TTC549 (cell line): ENCODE measurements around the gene MFNG.

Source experiments
- FAIRE-seq: peaks from 2 replicates; lab custom pipeline; 2012; peaks lifted over from hg19 to GRCh38; lab: Jason Lieb, UNC

Gene MFNG

DNA sequence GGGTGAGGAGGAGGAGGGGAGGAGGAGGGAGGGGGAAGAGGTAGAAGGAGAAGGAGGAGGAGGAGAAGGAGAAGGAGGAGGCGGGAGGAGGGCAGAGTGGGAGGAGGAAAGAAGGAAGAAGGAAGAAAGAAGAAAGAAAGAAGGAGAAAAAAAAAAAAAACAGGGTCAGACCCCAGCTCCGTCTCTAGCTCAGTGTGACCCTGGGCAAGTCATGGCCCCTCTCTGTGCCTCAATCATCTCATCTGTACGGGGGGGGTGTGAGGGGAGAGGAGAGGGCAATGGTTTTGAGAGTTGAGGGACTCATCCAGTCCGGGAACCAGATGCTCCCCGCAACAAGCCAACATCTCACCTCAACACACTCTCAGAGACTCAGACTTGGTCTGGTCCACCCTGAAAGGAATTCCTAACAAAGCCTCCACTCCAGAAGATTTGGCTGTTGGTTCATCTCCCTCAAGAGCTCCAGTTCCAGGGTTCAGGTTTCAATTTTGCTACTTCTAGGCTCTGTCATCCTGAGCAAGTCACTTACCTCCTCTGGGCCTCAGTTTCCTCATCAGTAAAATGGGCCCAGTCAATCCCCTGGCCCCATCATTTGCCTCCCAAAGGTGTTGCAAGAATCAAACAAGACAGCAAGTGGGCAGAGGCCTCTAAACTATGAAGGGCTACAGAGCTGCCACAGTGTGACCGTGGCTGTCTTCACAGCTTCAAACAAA, 25.4 kb upstream of the MFNG start:
- FAIRE-seq, result no peak

DNA sequence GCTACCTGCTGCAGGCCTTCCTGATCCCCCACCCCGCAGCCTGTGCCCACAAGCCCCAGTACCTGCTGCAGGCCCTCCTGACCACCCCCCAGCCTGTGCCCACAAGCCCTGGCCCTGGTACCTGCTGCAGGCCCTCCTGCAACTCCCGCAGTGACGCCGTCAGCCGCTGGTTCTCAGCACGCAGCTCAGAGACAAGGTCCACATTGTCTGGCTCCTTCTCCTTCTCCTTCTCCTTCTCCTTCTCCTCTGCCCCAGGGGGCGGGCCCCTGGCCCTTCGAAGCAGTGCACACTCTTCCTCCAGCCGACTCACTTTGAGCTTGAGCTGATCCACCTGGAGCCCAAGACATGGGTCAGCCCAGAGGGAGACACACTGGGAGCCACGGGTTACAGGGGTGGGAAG, 23.9 kb upstream of the MFNG start:
- FAIRE-seq, result no peak

DNA sequence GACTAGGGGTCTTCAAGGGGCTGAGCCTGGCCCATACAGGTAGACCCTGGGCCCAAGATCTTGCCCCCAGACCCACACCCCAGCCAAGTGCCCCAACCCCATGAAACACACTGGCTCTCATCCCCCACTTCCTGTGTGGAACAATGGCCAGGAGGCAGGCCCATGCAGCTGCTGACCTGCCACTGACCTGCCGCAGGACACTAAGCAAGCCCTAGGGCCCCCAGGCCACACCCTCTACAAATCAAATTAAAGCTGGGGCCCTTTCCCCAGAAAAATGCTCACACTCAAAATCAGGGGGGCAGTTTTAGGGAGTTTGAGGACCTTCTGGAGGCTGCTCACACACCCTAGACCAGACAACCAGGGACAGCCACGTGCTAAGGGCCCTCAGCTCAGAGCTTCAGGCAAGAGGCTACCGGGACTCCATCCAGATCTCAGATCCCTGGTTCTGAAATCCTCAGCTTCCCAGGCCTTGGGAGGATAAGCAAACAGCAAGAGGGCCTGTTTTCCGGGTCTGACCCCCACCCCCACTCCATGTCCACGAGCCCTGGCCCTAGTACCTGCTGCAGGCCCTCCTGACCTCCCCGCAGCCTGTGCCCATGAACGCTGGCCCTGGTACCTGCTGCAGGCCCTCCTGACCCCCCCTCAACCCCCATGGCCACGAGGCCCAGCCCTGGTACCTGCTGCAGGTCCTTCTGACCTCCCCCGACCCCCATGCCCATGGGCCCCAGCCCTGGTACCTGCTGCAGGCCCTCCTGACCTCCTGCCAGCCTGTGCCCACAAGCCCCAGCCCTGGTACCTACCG, 23.1 kb upstream of the MFNG start:
- no peak for FAIRE-seq

DNA sequence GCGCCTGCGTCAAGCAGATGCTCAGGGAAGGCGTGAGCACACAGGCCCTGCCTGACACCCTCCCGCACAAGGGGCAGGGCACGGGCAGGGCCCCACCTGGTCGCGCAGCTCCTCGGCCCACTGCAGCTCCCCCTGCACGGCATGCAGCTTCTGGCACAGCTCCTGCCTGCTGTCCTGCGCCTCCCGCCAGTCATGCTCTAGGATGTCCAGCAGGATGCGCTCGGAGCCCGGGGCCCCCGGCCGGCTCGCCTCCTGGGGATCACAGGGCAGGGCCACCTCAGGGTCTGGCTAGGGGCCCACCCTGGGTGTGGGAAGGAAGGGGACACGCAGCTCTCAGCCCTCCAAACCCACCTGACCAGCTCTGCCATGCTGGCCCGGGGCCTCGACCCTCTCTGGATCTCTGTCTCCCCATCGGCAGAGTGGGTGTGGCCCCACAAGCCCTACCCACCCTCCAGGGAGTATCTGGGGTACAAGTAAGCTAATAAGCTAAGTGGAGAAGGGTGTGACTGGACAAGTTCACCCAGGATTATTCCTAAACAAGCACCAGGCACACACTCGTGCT, 22.3 kb upstream of the MFNG start:
- FAIRE-seq, result no peak

DNA sequence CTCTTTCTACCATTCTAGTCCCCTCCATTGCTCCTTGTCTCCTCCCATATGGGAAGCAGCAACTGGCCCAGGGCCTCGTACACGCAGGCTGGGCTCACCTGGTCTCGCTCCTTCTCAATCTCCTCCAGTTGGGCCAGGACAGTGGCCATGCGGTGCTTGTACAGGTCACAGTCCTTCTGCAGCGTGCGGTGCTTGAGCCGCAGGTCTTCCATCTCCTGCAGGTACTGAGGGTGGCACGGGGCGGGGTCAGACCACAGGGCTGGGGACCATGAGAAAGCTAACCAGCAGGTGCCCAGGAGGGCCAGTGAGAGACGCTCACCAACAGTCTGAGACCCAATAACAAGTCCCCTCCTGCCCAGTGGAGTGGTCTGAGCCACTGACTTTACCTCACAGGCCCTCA, 21.5 kb upstream of the MFNG start:
- FAIRE-seq, result no peak

DNA sequence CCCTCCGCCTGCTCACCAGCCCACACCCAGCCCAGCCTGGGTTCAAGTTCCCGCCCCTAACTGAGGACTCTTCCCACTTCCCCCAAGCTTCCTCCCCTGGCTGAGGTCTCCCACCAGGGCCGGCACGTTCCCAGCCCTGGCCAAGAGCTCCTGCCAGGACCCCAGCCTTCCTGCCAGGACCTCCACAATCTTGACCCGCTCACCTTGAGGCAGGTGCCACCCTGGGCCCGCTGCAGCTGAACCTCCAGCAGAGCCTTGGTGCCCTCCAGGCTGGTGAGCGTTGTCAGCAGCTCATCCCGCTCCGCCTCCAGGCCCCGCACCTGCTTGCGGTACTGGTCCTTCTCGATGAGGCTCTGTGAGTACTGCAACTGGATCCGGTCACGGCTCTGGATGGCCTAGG, 19.8 kb upstream of the MFNG start:
- no peak for FAIRE-seq

DNA sequence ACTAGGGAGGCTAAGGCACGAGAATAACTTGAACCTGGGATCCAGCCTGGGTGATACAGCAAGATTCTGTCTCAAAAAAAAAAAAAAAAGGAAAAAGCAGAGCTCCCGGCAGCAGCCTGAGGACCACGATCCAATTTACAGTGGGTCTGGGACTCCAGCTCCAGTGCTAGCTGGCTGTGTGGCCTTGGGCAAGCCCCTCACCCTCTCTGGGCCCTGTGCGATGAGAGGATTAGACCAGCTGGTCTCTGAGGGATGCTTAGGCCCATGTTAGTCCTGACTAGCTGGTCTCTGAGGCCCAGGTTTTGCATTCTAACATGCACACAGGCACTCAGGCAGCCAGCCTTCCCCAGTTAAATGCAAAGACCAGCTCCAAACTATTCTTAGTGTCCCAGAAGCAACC, 19.4 kb upstream of the MFNG start:
- no peak for FAIRE-seq

DNA sequence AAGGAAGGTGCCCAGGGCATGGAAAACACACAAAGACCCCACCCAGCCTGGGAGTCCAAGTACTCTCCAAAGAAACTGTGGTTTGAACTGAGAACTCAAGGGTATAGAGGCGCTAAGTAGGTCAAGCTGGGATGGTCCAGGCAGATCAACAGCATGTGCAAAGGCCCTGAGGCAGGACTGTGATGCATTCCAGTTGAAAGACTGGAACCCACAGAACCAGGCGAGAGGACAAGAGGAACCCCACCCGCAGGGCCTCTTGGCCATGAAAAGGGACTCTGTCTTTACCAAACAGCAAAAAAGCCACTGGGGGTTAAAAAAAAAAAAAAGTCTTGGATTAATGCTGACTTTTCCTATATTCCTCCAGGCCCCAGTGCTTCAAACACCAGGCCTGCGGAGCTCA, 18.8 kb upstream of the MFNG start:
- FAIRE-seq, result no peak

DNA sequence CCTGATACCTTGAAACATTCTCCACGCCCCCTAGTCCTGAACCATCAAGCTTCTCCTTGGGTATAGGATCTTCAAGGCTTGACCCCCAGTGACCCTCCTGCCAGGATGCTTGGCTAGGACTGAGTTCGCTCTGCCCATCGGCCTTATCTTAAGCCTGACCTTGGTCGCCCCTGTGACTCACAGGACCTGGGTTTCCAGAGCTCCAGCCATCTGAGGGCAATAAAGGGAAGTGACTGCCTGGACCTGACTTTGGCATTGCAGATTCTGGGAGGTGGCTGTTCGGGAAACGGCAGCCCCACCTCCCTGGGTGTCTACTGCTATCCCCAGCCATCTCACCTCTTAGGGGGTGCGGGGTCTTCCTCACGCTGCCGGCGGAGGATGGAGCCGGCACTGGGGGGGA, 17.7 kb upstream of the MFNG start:
- no peak for FAIRE-seq

DNA sequence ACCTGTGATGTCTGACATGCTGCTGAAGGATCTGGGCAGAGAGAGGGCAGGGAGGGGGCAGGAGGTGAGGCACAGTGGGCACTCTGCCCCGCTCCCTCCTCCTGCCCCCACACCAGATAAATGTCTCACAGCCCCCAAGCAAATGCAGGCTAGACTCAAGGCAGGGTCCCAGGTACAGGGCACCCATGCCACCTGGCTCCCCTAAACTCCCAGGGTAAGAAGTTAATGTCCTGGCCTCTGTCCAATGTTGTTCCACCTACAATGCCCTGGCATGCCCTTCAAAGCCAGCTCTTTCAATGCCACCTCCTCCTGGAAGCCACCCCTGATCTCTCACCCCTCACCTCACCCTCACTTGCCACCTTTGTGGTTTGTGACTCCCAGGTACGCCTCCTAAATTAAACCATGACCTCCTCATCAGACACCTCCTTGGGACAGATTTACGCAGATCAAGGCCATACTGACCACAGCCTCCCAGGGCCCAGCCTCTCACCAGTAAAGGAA, 17.0 kb upstream of the MFNG start:
- FAIRE-seq, result no peak

DNA sequence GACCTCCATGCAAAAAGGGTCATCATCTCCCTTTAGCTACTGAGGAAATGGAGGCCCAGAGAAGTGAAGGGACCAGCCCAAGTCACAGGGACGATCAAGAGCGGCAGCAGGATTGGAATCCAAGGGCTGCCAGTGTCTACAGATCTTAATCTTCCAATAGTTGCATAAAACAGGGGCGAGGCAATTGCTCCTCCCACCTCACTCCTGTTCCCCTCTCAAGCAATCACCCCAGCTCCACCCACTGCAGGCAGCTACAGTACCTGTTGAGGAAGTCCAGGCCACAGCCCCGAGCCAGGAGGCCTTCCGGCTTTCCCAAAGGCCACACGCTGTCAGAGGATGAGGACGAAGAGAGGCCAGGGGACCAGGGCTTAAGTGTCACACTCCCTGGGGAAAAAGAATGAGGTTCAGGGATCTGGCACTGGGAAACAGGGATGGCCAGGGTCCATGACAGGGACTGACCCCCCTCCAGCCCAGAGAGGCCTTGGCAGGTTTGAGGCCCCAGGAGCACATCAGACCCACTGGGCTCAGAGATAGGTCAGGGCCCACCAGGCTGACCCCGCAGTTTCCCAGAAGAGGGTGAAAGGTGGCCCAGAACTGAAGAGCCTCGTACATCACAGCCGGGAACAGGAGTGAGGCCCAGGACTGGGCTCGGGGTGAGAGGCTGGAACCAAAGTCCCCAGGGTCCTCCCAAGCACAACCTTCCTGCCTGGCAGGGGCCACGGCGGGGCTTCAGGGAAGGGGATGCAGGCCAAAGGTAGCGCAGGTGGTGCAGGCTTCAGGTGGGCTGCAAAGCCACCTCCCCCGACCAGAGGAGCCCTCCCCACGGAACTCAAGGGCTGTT, 16.4 kb upstream of the MFNG start:
- no peak for FAIRE-seq

DNA sequence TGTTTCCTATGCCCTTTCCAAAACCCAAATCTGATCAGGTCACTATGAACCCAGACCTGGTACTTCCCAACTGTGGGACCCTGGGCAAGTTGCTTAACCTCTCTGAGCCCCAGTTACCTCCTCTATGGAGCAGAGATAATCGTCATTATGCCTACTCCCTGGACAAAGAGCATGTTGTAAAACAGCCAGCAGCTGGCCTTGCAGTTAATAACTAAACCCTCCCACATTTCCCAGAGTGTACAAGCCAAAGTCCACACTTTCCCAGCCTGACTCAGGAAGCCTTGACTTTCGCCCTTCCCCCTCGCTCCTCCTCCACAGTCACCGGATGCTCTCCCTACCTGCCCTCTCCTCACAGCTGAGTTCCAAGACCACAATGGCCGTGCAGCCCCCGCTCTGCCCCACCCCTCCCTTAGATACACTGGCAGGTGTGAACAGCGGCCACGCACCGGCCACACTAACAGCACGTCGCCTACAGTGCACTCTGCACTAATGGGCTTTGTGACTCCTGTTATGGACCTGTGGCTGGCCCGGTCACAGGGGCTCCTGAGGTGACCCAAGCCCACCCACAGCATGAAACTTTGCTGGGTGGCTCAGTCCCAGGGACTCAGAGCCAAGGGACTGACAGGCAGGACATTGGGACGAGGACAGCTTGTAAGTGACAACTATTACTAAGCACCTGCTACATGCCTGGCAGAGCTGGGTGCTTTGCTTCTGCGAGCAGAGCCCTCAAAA, 15.6 kb upstream of the MFNG start:
- no peak for FAIRE-seq

DNA sequence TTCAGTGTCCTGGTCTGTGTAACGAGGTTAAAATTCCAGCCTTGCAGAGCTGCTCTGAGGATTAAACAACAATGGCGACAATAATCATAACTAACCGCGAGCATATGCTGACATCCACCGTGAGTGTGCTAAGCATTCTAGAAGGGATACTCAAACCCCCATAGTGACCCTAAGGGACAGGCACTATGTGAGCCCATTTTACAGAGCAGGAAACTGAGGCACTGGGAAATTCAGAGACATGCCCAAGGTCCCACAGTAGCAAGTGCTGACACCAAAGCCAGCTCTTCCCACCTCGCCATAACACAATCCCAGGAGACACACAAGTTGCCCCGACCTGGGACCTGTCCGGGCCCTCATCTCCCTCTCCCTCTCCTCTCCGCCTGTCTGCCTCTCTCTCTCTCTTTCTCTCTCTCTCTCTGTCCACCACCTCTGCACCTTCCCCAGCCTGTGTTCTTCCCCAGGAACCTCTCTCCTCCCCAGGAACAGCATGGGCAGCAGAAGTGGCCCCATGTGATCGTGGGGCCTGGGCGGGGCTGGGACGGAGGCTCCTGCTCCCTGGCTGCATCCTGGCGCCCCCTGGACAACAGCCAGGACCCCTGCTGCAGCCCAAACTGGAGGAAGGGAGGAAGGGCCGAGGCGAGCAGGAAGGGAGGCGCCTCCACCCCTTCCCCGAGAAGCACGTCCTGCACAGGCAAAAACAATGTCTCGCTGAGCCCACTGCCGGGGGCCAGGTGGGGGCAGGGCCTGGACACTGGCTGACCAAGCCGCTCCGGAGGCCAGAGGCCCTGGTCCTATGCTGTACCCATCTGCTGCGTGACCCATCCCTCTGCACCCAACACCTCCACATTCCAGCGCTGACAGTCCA, 14.8 kb upstream of the MFNG start:
- FAIRE-seq, result no peak

DNA sequence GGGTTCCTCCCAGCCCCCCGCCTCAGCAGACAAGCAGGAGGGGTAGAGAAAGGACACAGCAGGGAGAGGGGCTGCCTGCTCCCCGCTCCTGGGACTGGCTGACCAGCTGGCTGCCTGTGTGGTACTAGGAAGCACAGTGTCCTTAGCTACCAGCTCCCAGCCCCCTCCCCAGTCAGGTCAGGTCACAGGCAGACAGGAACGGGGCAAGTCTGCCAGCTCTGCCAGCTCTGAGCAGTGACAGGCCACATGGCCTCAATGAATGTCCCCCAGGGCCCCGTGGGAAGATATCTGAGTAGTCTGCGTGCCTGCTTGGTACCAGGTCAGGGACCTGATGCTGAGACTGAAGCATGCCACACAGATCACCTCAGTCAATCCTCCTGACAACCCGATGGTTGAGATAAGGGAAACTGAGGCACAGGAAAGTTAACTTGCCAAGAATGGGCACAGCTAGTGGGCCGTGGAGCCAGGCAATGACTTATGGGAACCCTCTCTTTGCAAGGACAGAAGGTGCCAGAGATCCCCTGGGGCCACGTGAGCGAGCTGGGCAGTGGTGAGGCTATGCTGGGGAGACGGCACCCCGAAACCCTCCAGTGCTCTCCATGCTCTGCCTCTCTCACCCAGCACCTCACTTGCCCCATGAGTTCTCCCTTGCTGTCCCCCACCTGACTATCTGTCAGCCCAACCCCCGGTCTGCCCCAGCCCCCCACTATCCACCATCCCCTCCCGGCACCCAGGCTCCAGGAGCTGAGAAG, 13.8 kb upstream of the MFNG start:
- FAIRE-seq, result no peak

DNA sequence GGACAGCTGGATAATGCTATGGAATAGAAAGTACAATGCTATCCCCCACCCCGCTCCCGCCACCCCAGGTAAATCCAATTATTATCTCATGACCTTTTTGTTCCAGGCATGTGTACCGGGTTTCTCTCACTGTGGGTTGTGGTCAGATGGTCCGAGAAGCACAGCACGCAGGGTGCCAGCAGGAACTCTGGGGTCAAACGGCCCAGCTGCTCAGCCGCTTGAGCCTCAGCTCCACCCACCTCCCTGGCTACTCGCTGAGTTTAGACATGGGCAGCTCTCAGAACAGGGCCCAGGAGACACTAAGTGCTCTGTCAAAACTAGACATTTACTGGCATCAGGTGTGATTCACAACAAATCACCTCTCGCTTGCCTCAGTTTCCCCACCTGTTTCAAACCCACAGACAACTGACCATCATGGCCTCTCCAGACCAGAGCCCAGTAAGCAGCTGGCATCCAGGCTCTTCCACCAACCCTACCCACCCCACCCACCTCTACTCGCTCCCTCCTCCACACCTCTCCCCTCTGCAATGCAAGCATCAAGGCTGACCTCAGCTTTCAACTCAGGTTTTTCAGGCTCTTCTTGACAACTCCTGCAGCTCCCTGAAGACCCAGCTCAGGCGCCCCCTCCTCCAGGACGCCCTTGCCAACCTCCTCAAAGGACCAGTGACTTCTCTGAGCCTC, 13.0 kb upstream of the MFNG start:
- no peak for FAIRE-seq

DNA sequence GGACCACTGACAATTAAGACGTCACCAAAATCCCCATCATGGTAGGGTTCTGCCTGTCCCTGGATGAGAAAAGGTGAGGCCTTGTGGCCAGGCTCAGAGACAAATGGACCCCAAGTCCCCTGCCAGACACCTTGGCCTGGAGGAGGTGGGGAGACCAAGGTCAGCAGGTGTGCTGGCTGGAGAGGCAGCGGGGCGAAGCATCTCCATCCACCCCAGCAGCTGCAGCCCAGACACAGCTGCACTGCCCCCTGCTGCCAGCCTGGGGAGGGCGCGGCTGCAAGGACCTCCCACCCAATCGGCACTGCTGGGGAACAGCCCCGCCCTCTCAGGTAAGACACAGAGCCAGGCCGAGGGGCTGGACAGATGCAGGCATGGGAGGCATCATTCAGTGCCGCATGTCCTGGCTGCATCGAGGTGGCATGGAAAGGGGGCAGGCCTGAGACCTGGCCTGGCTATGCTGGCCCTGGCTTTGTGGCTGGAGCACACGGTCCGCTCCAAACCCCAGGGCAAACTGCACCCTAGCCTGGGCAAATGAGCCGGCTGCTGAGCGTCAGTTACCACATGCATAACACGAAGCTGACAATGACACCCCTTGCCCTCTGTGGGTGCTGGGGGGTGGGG, 12.2 kb upstream of the MFNG start:
- FAIRE-seq, result no peak

DNA sequence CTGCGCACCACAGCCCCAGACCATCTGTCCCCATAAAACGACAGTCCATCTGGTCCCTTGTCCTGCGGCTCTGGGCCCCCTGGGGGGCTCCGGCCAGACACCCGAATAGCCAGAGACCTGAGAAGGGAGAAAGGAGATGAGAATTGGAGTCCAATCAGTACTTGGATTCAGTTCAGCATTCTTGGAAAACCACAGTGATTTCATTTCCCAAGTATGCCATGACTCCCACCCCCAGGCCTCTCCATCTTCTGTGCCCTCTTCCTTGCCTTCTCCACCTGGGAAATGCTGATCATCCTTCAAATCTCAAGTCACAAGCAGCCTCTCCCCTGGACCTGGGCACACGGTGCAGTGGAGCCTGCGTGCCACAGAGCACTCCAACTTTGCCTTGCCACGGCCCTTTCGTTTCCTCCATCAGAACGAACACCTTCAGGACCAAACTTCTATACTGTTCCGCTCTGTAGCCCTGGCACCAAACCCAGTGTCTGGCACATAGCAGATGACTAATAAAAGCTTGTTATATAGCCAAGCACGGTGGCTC, 10.9 kb upstream of the MFNG start:
- no peak for FAIRE-seq

DNA sequence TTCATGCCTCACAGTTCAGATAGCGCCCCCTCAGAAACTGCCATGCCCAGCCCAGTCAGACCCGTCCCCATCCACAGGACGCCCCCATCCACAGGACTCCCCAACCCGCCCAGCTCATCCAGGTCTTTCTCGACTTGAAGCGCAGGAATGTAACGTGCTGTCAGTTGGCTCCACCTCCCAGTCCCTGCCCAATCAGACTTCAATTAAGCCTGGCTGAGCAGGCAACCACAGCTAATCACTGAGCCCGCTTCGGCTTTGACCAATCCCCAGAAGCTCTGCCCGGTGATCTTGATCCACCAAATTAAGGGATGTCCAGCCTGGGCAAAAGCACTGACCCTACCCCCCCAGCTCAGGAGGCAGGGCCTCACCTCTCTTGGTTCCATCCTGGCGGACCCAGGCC, 10.5 kb upstream of the MFNG start:
- FAIRE-seq, result no peak

DNA sequence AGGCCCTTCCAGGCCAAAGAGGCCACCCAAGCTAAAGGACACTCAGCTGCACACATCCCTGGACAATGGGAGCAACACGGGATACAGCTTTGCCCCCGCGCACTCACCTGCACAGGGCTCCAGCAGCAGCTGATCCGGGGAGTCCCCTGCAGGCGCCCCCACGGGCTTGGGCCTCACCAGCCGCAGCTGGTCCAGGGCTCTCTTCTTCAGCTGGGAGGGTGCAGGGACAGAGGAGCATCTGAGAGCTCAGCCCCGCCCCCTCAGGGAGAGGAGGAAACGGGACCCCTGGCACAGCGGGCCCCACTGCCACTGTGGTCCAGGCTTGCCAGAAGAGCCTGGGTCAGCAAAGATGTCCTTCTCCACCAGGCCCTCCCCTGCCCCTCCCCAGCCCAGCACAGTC, 7.8 kb upstream of the MFNG start:
- no peak for FAIRE-seq
